GM12878 (cell line): ENCODE measurements around the gene WASF1. TPM values are rescaled to one million over a fixed set of nuclear protein-coding genes. Genes with fewer than 3 reads are reported as not detected.

Source experiments
- BMI1 ChIP-seq: fragments of 450-650 bp; IDR thresholded peaks from 2 replicates; pipeline ENCODE4 v1.6.1; 2016; ENCODE audit warnings: mild to moderate bottlenecking, moderate library complexity, borderline replicate concordance
- GATAD2B ChIP-seq: fragments of 450-650 bp; conservative IDR thresholded peaks from 2 replicates; pipeline ENCODE4 v1.6.1; 2017; ENCODE audit warnings: low read depth, mild to moderate bottlenecking, moderate library complexity
- MTA2 ChIP-seq: fragments of 450-650 bp; IDR thresholded peaks from 2 replicates; pipeline ENCODE4 v1.6.1; 2016; ENCODE audit warnings: low read depth, mild to moderate bottlenecking, moderate library complexity
- MYC ChIP-seq: IDR thresholded peaks from 2 replicates; pipeline ENCODE4 v1.6.1; 2011; ENCODE audit warnings: mild to moderate bottlenecking, low read length, moderate library complexity, inconsistent platforms; ENCODE audit not compliant: insufficient read depth, insufficient replicate concordance, insufficient read length, severe bottlenecking
- POLR2AphosphoS2 ChIP-seq: IDR thresholded peaks from 2 replicates; pipeline ENCODE4 v1.6.1; 2011; ENCODE audit warnings: low read depth, mild to moderate bottlenecking, low read length, improper control_type of control experiment, moderate library complexity
- RBBP5 ChIP-seq: fragments of 200-600 bp; sonication (generic); conservative IDR thresholded peaks from 2 replicates; pipeline ENCODE4 v1.6.1; 2016
- TBL1XR1 ChIP-seq: IDR thresholded peaks from 2 replicates; pipeline ENCODE4 v1.6.1; 2012; ENCODE audit warnings: low read depth, low read length, improper control_type of control experiment
- ZBTB40 ChIP-seq: fragments of 450-650 bp; IDR thresholded peaks from 2 replicates; pipeline ENCODE4 v1.6.1; 2016; ENCODE audit warnings: mild to moderate bottlenecking, moderate library complexity, borderline replicate concordance
- ZSCAN29 ChIP-seq: fragments of 450-650 bp; IDR thresholded peaks from 2 replicates; pipeline ENCODE4 v1.6.1; 2017; ENCODE audit warnings: mild to moderate bottlenecking, moderate library complexity
- polyA plus RNA-seq, 11 experiments: library from polyadenylated mRNA; depleted of rRNA in 4 of 11; unstranded in 6 of 11; stranded (reverse) in 5 of 11; fragments of >200 nt; fragmentation: Nextera tagmentation in 4 of 11; fragmentation: Illumina TruSeq in 1 of 11; extraction: Ambion mirVana in 4 of 11; extraction: Trizol in 1 of 11; gene quantifications; 1 replicate in 1 of 11; 2 replicates in 10 of 11; pipeline versions ENCODE4 v1.2.1 to v1.2.3, GENCODE V29; 2011 to 2016; ENCODE audit warnings: inconsistent platforms in 2 of 11, missing spikeins in 2 of 11, low read depth in 1 of 11
- total RNA-seq, 4 experiments: library from RNA; depleted of rRNA in 3 of 4; stranded (reverse); fragments of >200 nt in 3 of 4; fragmentation: Illumina TruSeq in 1 of 4; extraction: Trizol in 1 of 4; gene quantifications; 2 replicates each; pipeline versions ENCODE4 v1.2.1 to v1.2.3, GENCODE V29; 2013 to 2021

Gene WASF1
- total and polyA plus RNA-seq, 10 of the 15 experiments (the other 5 are each of a cell fraction or from before 2014, with no cell fraction given) = 1.3 to 10.2 (median 4.5) TPM

DNA sequence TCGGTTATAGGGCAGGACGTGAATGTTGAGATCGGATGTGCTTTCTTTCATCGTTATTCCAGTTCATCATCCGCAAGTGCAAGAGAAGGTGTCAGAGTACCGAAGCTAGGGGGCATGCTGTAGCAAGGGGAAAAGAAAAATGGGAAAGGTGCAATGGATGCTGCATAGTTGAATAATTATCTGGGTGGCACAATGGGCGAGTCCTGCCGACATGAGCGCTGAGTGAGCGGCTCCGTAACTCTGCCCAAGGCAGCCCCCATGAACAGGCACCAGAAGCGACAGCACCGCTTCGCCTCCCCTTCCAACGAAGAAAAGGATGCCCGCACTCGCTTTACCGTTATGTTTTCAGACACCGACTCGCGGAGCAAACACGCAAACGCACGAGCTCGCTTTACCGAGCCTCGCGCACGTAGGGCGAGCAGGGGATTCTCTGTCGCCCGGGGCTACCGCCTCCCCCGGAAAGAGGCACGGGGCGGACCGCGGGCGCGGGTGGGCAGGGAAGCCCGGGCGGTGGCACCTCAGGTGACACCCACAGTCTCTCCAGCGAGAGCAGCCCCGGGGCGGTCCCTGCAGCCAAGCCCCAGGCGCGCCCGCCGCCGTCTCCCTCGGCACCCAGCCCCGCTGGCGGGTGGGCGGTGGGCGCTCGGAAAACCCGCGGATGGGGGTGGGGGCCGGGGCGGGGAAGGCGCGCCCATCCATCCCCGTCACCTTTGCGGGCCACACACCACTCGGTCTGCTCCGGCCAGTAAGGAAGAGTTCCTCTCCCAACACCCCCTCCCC is 654 bp downstream of the WASF1 start (continued):
- TF ChIP-seq ZBTB40 (no peak), POLR2AphosphoS2 (no peak), GATAD2B (peak; percentile 3; the same call in 1 of the 2 replicates), MTA2 (0 out of 2 replicates have a peak, but pooled peaks have one; percentile 16), BMI1 (peak; percentile 36; the same call in 1 of the 2 replicates), RBBP5 (no peak), MYC (no peak), TBL1XR1 (no peak), ZSCAN29 (no peak)
